Liver (tissue), 9 donors: Measurements from ENCODE around the gene SMOC2. TPM values are rescaled to one million over a fixed set of nuclear protein-coding genes. Genes with fewer than 3 reads are reported as not detected.

Experiments
- DNase-seq: peaks from one replicate; pipeline ENCODE4 v3.0.0-alpha.2; 2017; ENCODE audit warnings: low spot score
- H3K27ac ChIP-seq, 2 donors: one replicate each; pipeline ENCODE4 v1.7.0; 2013; ENCODE audit warnings: inconsistent platforms in 2 of 2, low read length in 2 of 2, control low read depth in 1 of 2, low read depth in 1 of 2, mild to moderate bottlenecking in 1 of 2
- H3K27me3 ChIP-seq, 4 donors: one replicate each; pipeline versions ENCODE4 v1.6.1 to v1.7.0; 2013; ENCODE audit warnings: low read length in 3 of 4, inconsistent platforms in 1 of 4, mild to moderate bottlenecking in 1 of 4, moderate library complexity in 1 of 4; ENCODE audit not compliant: control insufficient read depth in 4 of 4, insufficient read depth in 4 of 4
- H3K36me3 ChIP-seq, 4 donors: one replicate each; pipeline versions ENCODE4 v1.6.1 to v1.7.0; 2013; ENCODE audit warnings: low read length in 3 of 4, mild to moderate bottlenecking in 3 of 4, low read depth in 1 of 4, moderate library complexity in 1 of 4; ENCODE audit not compliant: control insufficient read depth in 4 of 4, insufficient read depth in 3 of 4
- H3K4me1 ChIP-seq, 4 donors: one replicate each; pipeline versions ENCODE4 v1.6.1 to v1.7.0; 2013; ENCODE audit warnings: low read length in 3 of 4, mild to moderate bottlenecking in 3 of 4, moderate library complexity in 1 of 4; ENCODE audit not compliant: control insufficient read depth in 4 of 4, insufficient read depth in 4 of 4
- H3K4me3 ChIP-seq, 3 donors: one replicate each; pipeline versions ENCODE4 v1.6.1 to v1.7.0; 2013; ENCODE audit warnings: low read length in 3 of 3, control low read depth in 1 of 3, low read depth in 1 of 3, mild to moderate bottlenecking in 1 of 3
- H3K9ac ChIP-seq, 2 donors: one replicate each; pipeline ENCODE4 v1.7.0; 2013; ENCODE audit warnings: low read length in 2 of 2, mild to moderate bottlenecking in 2 of 2, moderate library complexity in 2 of 2, control low read depth in 1 of 2, low read depth in 1 of 2
- H3K9me3 ChIP-seq, 4 donors: one replicate each; pipeline versions ENCODE4 v1.6.1 to v1.7.0; 2013; ENCODE audit warnings: low read length in 3 of 4; ENCODE audit not compliant: control insufficient read depth in 4 of 4
- ATF3 ChIP-seq: IDR thresholded peaks from 2 replicates; pipeline ENCODE4 v1.6.1; 2016; ENCODE audit warnings: antibody characterized with exemption
- CTCF ChIP-seq: fragments of 150-350 bp; IDR thresholded peaks from 2 replicates; pipeline ENCODE4 v1.5.1; 2017; ENCODE audit warnings: improper control_type of control experiment, low read depth, low read length; ENCODE audit not compliant: missing input control
- EGR1 ChIP-seq, 2 donors: IDR thresholded peaks; 2 replicates each; pipeline ENCODE4 v1.6.1; 2016 to 2018; ENCODE audit warnings: antibody characterized with exemption in 2 of 2, low read depth in 2 of 2
- FOXA1 ChIP-seq: IDR thresholded peaks from 2 replicates; pipeline ENCODE4 v1.6.1; 2016; ENCODE audit warnings: antibody characterized with exemption
- FOXA2 ChIP-seq: IDR thresholded peaks from 2 replicates; pipeline ENCODE4 v1.6.1; 2016; ENCODE audit warnings: antibody characterized with exemption
- GABPA ChIP-seq, 2 donors: IDR thresholded peaks in 1 of 2; conservative IDR thresholded peaks in 1 of 2; 2 replicates each; pipeline ENCODE4 v1.6.1; 2016; ENCODE audit warnings: antibody characterized with exemption in 2 of 2, mild to moderate bottlenecking in 1 of 2, moderate library complexity in 1 of 2
- HNF4A ChIP-seq, 2 donors: conservative IDR thresholded peaks; 2 replicates each; pipeline ENCODE4 v1.6.1; 2016; ENCODE audit warnings: antibody characterized with exemption in 2 of 2, mild to moderate bottlenecking in 2 of 2
- HNF4G ChIP-seq: IDR thresholded peaks from 2 replicates; pipeline ENCODE4 v1.6.1; 2016; ENCODE audit warnings: antibody characterized with exemption
- JUND ChIP-seq, 2 donors: IDR thresholded peaks; 2 replicates each; pipeline ENCODE4 v1.6.1; 2016; ENCODE audit warnings: antibody characterized with exemption in 2 of 2
- MAX ChIP-seq: IDR thresholded peaks from 2 replicates; pipeline ENCODE4 v1.6.1; 2016; ENCODE audit warnings: antibody characterized with exemption
- NR2F2 ChIP-seq: IDR thresholded peaks from 2 replicates; pipeline ENCODE4 v1.6.1; 2016; ENCODE audit warnings: antibody characterized with exemption
- RAD21 ChIP-seq, 2 donors: IDR thresholded peaks; 2 replicates each; pipeline ENCODE4 v1.6.1; 2016; ENCODE audit warnings: antibody characterized with exemption in 2 of 2, mild to moderate bottlenecking in 2 of 2
- REST ChIP-seq: IDR thresholded peaks from 2 replicates; pipeline ENCODE4 v1.6.1; 2016; ENCODE audit warnings: antibody characterized with exemption, mild to moderate bottlenecking
- RXRA ChIP-seq, 2 donors: IDR thresholded peaks; 2 replicates each; pipeline ENCODE4 v1.6.1; 2017 to 2018; ENCODE audit warnings: antibody characterized with exemption in 2 of 2, mild to moderate bottlenecking in 1 of 2
- SP1 ChIP-seq: IDR thresholded peaks from 2 replicates; pipeline ENCODE4 v1.6.1; 2018; ENCODE audit warnings: antibody characterized with exemption, mild to moderate bottlenecking
- TAF1 ChIP-seq: conservative IDR thresholded peaks from 2 replicates; pipeline ENCODE4 v1.6.1; 2016; ENCODE audit warnings: antibody characterized with exemption, mild to moderate bottlenecking
- YY1 ChIP-seq: IDR thresholded peaks from 2 replicates; pipeline ENCODE4 v1.6.1; 2016; ENCODE audit warnings: antibody characterized with exemption, mild to moderate bottlenecking
- ZBTB33 ChIP-seq: IDR thresholded peaks from 2 replicates; pipeline ENCODE4 v1.6.1; 2016; ENCODE audit warnings: antibody characterized with exemption
- WGBS: extraction: QIAGEN DNeasy Blood & Tissue Kit; methylation state at CpG from one replicate; pipeline ENCODE4 v1.1.7; 2013; 5-methylcytosine and 5-hydroxymethylcytosine counted together
- polyA plus RNA-seq, 2 donors: library from polyadenylated mRNA; stranded (reverse) in 1 of 2; unstranded in 1 of 2; fragments of 200-250 nt in 1 of 2; fragments of >200 nt in 1 of 2; fragmentation: Nextera tagmentation in 1 of 2; extraction: Ambion mirVana in 1 of 2; gene quantifications; one replicate each; pipeline versions ENCODE4 v1.2.1 to v1.2.3, GENCODE V29; 2013 to 2015
- total RNA-seq, 2 donors: library from RNA; depleted of rRNA; stranded (reverse); fragments of >200 nt; gene quantifications; one replicate each; pipeline ENCODE4 v1.2.3, GENCODE V29; 2014
- donor health status: healthy.
- donor health status: healthy.
- donor health status: healthy.
- donor health status: healthy.
- donor health status: healthy.

The SMOC2 gene
- total and polyA plus RNA-seq, 4 donors = 0.23 to 1.9 (median 1.1) TPM

- H3K9me3 ChIP-seq = no peaks in the 10 kb centered on the region
- no peaks in the 10 kb centered on the region for H3K27me3 ChIP-seq
- no peak for DNase-seq
- no peaks in the 10 kb centered on the region for H3K4me1 ChIP-seq
- 87% methylated on average over 9 of the region's 9 CpGs for WGBS
- no peak overlapping the region for H3K4me3 ChIP-seq
- H3K27ac ChIP-seq = no peak overlapping the region
- TF ChIP-seq CTCF = no peak
- TF ChIP-seq JUND (IDR thresholded peaks at IDR 0.05) = no peak
- TF ChIP-seq YY1 = no peak
- no peak for TF ChIP-seq HNF4G
- no peak for TF ChIP-seq FOXA1
- no peak for TF ChIP-seq HNF4A (conservative IDR thresholded peaks at IDR 0.05)
- TF ChIP-seq SP1 = no peak
- no peak for TF ChIP-seq NR2F2
- TF ChIP-seq ATF3 = no peak
- TF ChIP-seq ZBTB33 = no peak
- TF ChIP-seq RXRA (IDR thresholded peaks at IDR 0.05) = no peak
- no peak for TF ChIP-seq TAF1
- TF ChIP-seq GABPA (IDR thresholded peaks at IDR 0.05 in 1 of 2, conservative IDR thresholded peaks at IDR 0.05 in 1 of 2) = no peak
- TF ChIP-seq RAD21 (IDR thresholded peaks at IDR 0.05) = no peak
- no peak for TF ChIP-seq REST
- TF ChIP-seq MAX = no peak
- TF ChIP-seq EGR1 (IDR thresholded peaks at IDR 0.05; ENCODE audit: low read depth in 2 of 2) = no peak
- TF ChIP-seq FOXA2 = no peak
- no peak overlapping the region for H3K9ac ChIP-seq
- H3K36me3 ChIP-seq = no peaks in the 10 kb centered on the region
These were observed 136.5 kb downstream of the SMOC2 start for GRCh38 chr6:168577496-168577895.
